IPS DF 19.7 (cell line): Measurements from ENCODE around the gene CDK15.

ENCODE experiments used
- DNase-seq: peaks from one replicate; pipeline ENCODE4 v3.0.0-alpha.2; 2013; ENCODE audit warnings: low read depth, low spot score

CDK15 gene

DNA sequence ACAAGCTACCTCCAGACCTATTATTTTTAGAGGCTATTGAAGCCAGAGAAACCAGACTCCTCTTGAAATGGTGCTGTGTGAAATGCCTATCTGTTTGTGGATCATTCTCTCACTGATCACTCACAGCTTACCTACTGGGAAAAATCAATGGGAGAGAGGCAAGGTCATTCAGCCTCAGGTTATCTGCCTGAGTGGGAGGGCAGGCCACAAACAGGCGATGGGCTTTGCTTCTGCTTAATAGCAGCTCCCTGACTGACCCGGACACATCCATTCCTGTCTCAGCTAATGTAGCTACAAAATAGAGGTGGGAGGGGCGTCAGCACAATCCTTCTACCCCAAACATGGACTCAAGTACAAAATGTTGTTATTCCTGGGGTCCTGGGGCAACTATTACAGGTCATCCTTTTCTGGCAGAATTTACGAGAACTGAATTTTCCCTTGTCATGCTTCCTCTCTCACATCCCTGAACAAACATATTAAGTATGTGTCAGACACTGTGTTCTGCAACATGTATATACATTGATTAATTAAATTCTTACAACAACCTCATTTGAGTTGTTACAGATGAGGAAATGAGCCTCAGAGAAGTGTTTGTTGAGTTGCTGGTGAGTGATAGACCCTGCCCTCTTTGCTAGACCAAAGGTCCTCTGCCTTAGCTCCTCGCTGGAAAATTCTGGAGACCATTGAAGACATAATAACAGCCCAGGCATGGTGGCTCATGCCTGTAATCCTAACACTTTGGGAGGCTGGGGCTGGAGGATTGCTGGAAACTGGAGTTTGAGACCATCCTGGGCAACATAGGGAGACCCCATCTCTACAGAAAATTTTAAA, 60.5 kb downstream of the CDK15 start:
- no peak for DNase-seq

DNA sequence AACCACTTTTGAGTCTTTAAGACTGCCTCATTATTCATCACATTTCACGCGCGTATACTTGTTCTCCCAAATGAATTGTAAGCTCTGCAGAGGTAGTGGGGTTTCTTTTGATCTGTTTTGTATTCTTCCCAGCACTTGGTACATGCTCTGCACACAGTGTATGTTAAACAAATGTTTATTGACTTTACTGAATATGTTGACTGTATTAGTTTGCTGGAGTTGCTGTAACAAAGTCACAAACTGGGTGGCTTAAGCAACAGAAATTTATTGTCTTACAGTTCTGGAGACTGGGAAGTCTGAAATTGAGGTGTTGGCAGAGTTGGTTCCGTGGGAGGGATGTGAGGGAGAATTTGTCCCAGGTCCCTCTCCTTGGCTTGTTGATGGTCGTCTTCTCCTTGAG, 65.1 kb downstream of the CDK15 start:
- no peak for DNase-seq

DNA sequence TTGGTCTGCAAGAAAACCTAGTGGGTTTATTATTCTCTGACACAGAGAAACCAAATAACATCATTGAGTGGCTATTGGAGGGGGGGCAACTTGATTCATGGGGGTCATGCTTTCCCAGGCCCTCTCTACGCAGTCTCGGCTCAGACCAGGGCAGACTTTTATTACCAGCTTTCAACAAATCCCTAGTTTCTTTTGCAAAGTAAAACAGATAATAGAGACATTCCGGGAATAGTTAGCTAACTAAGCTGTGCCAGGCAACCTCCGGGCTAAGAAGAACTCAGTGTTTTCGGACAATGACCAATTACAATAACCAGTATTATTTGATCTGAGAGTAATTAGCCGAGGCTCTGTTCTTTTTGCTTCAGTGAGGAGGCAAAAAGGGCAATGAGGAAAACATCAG, 66.3 kb downstream of the CDK15 start:
- DNase-seq, result no peak

DNA sequence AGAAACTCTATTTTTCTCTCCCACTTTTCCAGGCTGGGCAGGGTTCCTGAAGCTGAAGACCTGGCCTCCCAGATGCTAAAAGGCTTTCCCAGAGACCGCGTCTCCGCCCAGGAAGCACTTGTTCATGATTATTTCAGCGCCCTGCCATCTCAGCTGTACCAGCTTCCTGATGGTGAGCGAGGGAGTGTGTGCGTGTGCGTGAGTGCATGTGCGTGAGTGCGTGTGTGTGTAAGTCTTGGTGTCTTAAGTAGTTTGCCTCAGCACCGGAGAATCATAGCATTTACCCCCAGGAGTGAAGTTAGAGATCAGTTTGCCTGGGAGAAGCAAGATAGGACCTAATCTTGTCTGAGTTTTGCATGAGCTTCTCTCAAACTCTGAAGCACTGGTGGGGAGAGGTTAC, 73.7 kb downstream of the CDK15 start:
- DNase-seq, result no peak

DNA sequence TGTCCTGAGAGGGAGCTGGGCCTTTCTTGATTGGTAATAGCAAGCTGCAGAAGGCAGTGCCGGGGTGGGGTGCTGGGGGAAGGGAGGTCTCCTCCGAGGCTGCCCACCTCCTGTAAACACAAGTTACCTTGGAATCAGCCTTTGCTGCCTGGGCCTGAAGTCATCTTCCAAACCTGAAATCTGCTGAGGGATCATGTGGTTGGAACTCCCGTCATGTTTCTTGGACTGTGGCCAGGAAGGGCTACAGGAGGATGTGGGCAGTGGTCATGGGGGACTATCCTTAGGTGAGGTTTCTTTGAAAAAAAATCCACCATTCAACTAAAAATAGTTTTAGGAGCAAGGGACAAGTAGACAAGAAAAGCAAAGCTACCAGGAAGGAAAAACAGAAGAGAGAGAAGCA, 74.2 kb downstream of the CDK15 start:
- no peak for DNase-seq

DNA sequence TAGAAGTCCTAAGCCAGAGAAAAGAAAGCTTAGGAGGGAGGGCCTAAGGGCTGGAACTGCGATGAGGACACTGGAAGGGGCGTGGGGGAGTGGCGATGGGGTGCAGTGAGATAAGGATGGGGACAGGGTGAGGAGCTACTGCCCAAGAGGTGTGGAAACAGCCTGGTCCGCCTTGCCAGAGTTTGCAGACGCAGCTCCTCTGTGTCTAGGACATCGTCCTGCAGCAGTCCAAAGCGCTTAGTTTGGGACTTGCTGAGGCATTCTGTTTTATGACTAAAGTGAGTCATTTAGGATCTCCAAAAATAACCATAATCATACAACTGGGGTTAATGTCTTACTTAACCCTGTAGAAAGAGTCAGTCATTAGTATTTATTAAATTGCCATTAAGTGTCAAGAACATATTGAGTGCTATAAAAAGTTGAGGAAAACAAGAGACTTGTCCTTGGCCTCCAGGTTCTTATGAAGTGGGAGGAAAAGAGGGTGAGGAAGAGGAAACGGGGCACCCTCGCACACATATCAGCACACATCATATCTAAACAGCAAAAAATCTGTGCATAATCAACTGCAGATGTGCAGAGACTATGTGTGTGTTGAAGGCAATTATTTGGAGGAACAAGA, 74.8 kb downstream of the CDK15 start:
- no peak for DNase-seq

DNA sequence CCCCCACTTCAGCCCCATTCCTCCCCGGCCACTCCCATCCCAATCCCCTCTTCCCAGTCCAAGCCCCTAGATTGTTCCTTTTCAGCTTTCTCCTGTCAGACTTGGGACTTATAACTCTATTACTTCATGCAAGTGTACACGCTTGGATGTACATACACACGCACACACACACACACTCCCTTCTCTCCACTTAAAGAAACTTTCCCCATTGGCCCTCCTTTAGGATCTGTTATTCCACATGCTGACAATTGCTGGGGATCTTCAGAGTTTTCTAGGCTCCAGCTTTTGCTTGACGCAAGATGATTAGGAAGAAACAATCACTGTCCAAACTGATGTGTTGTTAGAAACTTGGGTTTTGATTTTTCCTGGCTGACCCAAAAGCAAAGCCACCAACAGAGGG, 75.4 kb downstream of the CDK15 start:
- no peak for DNase-seq

DNA sequence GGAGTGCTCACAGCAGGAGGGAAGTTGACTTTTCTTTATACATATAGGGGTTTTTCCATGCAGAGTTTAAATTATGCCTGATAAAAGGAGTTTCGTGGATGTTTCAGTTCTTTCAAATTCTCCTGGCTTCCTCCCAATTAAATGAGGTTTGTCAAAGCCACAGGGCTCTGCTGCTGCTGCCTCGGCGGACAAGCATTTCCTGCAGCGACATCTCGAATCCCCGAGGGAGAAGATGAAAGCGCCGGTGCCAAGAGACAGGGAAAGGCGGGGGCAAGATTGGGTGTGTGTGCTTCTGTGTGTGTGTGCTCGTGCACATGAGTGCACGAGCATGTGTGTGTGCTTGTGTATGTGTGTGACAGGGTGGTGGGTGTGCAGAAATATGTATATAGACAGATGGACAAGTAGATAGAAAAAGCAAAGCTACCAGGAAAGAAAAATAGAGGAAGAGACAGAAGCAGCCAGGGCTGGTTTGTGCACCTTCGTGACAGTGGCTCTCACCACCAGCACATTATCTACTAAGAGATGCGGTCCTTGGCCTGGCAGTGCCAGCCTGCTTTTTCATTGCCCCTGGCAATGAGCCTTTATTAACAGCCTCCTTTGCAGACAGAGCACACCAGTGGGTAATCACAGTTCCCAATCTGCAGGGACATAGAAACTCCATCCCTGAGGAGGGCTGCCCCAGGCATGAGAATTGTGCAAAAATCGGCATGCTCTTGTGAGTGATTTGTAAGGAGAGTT, 76.2 kb downstream of the CDK15 start:
- no peak for DNase-seq

DNA sequence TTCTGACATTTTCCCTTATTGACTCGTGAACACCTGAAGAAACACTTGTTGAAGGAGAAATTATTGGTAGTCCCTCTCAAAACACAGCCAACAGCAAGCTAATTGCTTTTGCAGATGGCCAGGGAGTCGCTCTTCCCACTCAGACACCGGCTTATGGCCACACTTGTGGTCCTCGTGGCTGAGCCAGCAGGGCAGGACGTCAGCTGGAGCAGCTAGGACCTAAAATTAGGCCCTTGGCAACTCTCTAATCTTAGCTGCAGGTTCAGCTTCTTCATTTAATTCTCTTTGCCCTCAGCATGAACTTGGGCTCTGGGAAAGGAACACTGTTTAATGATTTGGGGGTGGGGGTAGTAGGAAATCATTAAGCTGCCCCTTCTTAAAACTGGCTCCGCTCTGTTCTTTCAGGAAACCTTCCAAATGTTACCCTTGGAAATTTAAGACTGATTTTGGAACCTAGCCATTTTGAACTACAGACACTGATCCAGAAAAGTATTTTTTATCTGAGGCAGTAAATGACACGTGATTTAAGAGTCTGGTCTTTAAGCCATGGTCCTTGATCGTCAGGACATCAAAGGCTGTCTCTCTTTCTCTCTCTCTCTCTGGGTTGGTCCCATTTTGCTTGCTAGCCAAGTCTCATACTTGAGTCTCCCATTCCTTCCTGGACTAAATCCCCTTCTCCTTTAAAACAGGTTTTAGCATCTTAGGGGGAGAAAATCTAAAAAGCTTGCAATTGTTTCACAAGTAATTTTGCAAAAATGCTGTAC, 77.5 kb downstream of the CDK15 start:
- no peak for DNase-seq

DNA sequence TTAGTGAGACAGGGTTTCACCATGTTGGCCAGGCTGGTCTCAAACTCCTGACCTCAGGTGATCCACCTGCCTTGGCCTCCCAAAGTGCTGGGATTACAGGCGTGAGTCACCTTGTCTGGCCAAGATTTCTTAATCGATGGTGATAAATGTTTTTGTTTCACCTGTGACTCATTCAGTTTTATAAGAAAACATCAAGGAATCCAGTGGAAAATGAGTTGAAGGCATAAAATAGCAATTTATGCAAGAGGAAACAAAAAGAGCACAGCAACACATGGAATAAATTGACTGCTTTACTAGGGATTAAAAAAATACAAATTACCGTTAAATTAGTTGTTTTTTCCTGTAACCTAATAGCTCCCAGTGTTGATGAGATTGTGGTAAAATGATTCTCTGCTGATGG, 80.2 kb downstream of the CDK15 start:
- DNase-seq, result no peak

DNA sequence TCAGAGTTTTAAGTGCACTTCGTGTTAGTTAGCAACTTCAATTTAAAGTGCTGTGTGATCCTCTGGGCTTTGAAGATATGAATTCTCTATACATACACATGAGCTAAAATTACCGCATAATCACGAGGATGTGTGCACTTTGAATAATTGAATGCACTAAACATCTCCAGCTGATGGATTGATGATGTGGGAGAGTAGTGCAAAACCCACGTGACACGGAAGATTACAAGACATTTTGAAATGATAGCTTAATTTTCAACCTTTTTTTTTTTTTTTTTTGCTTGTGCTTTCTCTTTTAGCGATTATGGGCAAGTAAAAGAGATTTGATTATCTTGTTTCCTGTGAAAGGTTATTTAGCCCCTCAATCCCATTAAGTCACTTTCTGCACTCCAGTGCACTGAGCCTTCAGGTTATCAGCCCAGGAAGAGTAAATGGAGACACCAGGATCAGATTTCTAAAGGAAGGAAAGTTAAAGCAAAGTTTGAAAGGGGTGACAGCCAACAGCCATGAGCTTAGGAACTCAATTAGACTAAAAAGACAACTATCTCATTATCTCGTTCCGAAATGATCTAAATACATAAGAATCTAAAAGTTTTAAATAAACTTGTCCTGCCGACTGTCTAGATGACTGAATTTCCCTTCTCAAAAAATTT, 81.6 kb downstream of the CDK15 start:
- DNase-seq, result no peak

DNA sequence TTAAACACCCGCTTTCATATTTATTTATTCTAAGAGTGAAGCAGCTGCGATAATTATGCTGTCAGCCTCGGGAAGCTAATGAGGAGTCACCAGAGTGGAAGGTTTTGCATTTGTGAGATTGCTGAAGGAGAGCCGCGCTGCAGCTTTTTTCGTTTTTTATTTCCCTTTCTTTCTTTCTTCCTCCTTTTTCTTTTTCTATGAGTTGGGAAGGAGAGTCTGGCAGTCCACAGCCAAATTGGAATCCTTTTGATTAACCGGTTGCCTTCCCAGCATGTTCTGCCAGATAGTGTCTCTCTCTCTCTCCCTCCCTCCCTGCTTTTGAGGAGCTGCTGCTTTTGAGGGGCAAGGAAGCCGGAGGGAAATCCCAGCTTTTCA, 82.1 kb downstream of the CDK15 start:
- DNase-seq, result no peak

DNA sequence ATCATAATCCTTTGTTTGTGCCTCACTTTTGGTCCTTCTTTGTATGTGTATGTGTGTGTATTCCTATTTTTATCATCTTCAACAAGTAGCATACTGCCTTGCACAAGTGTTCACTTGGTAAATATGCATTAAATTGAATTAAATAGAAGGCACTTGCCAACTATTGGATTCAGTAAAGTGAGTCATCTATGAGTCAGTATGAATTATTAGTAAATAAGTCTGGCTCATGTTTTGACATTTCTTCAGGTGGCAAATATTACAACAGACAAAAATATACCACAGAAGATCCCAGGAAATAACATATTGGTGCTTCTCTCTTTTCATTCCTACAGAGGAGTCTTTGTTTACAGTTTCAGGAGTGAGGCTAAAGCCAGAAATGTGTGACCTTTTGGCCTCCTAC, 84.1 kb downstream of the CDK15 start:
- DNase-seq, result no peak

DNA sequence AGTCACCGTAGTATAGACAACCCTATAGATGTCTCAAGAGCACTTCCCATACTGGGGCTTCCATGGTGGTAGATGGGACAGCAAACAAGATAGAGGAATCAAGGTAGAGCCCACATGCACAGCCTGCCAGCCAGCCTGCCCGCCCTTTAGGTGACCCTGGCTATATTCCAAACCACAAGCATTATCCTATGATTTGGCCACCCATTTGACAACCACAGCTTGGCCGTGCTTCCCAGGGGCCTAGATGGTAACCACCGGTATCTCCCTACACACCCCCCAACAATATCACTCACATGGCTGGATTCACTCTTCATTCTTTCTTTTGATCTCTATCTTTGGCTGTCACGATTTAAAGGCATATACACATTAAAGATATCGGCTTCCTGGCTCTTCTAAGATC, 85.3 kb downstream of the CDK15 start:
- no peak for DNase-seq

DNA sequence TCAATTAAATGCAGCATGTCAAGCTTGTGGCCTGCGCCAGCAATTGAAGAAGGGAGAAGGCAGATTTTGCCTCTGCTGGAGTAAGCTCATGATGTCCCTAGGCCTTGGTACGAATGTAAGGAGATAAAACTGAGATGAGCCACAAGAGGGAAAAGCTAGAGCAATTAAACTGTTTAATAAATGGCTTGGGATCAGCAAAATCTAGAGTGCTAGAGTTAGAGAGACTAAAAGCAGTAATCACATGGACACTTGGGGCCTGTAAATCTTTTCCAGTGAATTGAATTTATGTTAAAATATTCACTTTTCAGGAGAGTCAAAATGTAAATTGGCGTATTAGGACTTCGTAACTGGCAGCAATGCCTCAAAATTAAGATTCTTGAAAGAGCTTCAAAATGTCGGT, 86.2 kb downstream of the CDK15 start:
- no peak for DNase-seq

DNA sequence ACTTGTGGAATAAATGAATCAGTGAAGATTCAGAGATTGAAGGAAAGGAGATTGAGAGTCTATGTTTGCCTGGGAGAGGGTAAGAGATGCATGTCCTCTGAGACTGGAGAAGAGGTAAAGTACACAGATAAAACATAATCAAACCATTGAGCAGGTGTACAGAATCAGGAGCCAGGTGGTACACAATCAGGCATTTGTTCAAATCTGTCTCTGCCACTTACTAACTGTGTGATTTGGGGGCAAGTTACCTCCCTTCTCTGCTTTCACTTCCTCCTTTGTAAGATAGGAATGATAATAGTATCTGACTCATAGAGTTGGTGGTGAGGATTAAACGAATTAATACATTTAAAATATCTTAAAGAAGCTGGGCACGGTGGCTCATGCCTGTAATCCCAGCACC, 94.0 kb downstream of the CDK15 start:
- no peak for DNase-seq

DNA sequence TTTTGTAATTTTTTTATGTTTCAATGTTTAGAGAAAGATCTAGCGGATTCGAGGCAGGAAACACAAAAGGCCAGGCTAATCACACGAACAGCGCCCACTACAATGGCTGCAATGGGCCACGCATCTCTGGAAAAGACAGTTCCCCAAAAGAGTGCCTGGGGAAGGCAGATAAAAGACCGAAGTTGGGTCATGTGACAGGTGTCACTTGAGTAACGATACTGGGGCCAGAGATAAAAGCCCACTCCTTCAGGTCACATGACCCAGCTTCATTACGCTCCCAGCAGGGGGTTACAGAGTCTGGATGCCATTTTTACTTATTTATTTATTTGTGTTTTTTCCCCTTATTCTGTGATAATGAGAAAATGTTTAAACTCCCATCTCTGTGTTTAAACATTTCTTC, 95.4 kb downstream of the CDK15 start:
- DNase-seq, result no peak

DNA sequence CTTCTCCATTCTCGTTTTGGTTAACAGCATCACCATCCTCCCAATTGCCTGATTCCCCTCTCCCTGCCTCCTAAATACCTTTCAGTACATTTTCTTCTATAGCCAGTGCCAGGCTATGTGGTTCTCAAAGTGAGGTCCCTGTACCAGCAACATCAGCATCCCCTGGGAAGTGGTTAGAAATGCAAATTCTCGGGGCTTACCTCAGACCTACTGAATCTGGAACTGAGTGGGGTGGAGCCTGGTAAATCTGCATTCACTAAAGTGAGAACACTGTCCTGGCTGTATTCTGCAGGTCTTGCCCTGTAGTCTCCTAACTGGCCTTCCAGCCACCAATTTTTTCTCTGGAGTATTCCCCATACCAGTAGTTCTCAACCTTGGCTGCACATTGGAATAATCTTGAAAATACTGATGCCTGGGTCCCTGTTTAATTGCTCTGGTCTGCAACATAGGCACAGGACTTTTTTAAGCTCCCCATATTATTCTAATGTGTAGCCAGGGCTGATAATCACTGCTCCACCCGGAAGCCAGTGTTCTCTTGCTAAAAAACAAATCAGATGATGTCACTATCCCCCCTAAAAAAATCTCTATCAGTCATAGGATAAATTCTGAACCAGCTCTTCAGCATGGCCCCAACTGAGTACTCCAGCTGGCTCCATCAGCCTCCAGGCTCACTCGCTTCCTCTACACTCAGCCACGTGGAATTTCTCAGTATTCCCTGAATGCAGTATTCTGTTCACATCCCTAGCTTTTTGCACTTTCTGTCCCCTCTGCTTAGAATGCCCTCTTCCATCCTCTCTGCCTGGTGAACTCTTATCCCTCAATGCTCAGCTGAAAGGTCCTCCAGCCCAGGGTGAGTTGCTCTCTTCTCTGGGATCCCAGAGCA, 98.4 kb downstream of the CDK15 start:
- DNase-seq, result no peak

DNA sequence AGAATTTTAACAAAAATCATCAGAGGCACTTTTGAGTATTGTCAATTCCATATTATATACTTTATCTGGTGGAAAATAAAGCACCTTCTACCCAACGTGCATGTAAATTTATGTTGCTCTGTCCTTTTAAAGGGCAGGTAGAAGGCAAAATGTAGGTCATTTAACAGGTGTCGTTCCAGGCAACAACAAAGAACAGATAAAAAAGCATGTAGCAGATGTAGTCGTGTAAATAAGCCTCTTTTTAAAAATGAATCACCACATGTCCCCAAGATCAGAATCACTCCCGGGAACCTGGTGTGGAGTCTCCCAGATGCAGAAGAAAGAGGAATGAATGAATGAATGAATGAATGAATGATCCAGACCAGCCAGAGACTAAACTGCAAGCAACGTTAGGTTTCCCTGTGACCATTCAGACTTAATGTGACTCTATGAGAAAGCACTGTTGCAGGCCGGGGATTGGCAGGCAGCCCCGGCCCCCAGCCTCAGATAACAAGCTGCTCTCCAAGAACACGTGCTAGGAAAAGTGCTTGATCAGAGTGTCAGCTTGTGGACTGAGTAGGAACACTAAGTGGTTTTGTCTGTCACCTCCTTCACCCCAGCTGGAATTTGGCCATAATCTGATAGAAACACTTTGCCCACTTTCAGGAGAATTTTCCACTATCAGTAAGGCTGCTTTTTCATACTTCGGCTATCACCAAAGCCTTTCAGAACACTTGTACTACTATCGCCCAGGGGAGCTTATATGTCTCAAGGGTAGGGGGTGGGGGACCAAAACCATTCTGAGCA, 100.6 kb downstream of the CDK15 start:
- DNase-seq, result no peak

DNA sequence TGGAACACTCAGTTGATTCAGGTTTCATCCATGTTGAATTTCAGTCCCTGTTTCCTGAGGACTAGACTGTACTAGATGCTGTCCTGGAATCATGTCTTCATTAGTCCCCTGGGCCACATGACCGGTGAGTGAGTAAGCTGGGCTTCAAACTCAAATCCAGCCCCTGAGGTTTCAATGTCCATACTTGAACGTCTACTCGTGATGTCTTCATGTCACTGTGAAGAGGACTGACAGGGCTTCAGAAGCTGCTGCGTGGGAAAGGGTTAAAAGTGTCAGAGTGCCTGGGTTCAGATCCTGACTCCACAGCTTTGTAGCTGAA, 101.2 kb downstream of the CDK15 start:
- DNase-seq, result no peak
